ENCODE data around the gene CRAMP1.
"Not testable (repeated sequence)": the region's sequence is repeated elsewhere in the genome, so short reads cannot be mapped to it uniquely, and the experiment has no call there.

The CRAMP1 gene

DNA sequence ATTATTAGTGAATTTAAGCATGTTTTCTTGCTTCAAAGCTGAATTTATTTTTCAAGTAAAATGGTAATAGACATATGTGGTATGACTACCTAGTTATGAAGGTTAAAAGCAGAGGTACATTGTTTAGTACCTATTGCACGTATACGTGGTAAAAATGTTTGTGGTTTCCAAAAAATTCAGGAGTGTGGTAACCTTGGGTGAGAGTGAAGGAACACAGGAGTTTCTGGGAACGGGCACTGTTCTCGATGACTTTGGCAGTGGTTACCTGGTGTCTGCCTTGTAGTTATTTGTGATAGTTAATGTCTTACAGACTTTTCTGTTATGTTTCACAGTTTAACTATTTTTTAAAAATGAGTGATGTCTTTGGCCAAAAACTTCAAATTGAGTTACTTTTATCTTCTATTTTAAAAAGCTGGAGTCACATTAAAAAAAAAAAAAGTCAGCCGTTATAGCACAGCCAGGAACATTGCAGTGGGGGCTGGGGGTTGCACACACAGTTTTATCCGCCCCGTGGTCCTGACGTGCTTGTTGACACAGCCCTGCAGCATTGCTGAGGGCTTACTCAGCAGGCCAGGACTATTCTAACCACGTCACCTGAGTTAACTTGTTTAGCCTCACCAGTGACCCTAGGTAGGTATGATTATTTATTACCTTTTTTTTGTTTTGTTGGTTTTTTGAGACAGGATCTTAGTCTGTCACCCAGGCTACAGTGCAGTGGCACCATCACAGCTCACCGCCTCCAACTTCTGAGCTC is 76.8 kb downstream of the CRAMP1 start:
- no peak for DNase-seq

GRCh38 chr16:1689853-1690252 is 77.7 kb downstream of the CRAMP1 start:
- DNase-seq: no peak

DNA sequence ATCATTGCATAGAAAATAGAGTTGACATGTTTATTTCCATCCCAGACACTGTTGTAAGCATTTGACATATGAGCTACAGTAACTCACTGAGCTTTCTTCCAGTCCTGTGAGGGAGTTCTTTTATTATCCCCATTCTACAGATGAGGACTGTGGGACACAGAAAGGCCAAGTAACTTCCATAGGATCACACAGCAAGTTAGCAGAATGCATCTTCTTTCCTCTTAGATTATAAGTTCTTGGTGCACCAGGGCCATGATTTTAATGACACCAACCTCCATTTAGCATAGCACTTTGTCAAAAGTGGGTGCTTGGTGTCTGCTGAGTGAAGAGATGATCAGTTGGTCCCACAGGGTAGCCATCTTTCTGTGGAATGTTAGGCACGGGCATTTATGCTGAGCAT is 78.7 kb downstream of the CRAMP1 start:
- DNase-seq: no peak

DNA sequence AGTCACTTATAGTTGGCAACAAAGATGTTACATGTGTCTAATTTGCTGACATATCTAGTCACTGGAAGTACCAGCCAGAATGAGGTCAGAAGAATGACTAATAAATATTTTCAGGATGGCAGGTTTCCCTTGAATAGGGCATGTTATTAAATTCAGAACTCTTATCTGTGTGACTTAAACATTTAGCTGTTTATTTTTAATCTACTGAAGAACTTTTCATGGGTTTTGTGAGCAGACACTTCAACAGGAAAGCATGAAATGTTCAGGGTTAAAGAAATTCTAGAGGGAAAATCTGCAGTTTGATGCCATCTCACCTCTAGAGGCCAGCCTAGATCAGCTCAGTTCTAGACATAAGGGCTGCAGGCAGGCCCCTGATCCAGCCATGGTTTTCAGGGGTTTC is 79.1 kb downstream of the CRAMP1 start:
- DNase-seq: no peak

- DNase-seq: no peak
Observed at GRCh38 chr16:1691956-1692355, 79.8 kb downstream of the CRAMP1 start.

GRCh38 chr16:1696863-1697262 is 84.7 kb downstream of the CRAMP1 start:
- DNase-seq: no peak

- DNase-seq: no peak
Observed at GRCh38 chr16:1698680-1699079, 86.5 kb downstream of the CRAMP1 start.

DNA sequence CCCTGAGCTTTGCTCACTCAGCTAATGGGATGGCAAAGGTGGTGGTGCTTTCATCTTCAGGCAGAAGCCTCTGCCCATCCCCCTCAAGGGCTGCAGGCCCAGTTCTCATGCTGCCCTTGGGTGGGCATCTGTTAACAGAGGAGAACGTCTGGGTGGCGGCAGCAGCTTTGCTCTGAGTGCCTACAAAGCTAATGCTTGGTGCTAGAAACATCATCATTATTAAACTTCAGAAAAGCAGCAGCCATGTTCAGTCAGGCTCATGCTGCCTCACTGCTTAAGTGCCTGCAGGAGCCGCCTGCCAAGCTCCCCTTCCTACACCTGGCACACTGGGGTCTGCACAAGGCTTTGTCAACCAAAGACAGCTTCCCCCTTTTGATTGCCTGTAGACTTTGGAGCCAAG is 88.1 kb downstream of the CRAMP1 start:
- DNase-seq: no peak

DNA sequence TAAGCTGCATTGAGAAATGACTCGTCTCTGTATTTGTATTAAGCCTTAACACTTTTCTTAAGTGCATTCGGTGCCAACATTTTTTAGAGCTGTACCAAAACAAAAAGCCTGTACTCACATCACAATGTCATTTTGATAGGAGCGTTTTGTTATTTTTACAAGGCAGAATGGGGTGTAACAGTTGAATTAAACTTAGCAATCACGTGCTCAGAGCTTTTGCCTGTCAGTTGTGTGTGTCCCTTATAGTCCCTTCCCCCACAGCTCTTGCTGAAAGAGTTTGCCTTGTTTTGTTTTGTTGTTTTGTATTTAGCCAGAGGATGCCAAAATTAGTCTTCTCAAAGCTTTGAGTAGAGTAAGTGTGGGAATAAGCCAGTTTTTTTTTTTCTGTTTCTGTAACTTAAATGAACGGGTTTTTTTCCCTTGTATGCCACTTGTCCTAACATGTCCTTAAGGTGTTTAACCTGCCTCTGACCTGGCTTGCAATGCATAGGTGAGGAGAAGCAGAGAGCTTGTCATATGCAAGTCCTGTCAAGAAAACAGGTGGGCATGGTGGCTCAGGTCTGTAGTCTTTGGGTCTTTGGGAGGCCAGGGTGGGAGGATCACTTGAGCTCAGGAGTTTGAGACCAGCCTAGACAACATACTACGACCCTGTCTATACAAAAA is 89.2 kb downstream of the CRAMP1 start:
- no peak for DNase-seq

- not testable (repeated sequence) for DNase-seq
Observed at GRCh38 chr16:1705324-1705687, 93.1 kb downstream of the CRAMP1 start.

- peak; percentile 25 for DNase-seq
Observed at GRCh38 chr16:1705688-1706385, 93.7 kb downstream of the CRAMP1 start, which contains the start of gene MAPK8IP3. Gene MAPK8IP3 (plus strand): TSS chr16:1706195. CDS start chr16:1706340, 145 bp downstream.

- DNase-seq: no peak
Observed at GRCh38 chr16:1706386-1707192, 94.4 kb downstream of the CRAMP1 start.

DNA sequence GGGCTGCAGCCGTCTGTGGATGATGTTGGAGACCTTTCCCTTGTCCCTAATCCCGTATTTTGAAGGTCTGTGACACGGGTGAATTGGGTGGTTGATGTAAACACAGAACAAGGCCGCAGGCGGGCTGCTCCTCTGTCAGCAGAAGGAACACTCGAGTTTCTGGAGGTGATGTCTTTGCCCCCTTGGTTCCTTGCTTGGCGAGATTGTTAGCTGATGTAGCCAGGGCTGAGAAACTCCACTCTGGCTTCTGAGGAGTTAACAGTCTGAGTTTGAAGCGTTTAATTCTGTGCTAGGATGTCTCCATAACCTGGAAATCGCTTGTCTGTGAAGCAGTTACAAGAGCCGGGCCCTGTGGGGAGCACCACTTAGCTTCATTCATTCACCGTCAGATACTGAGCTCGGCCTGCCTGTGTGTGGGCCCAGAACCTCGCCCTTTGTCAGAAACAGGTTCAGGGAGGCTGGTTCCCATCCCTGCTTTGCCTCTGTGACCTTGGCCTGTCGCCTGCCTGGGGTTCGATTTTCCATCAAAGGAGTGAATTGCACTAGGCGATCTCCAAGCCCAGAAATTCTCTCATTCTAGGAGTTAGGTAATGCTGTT is 95.1 kb downstream of the CRAMP1 start:
- no peak for DNase-seq

GRCh38 chr16:1708083-1708767 is 96.1 kb downstream of the CRAMP1 start:
- no peak for DNase-seq

DNA sequence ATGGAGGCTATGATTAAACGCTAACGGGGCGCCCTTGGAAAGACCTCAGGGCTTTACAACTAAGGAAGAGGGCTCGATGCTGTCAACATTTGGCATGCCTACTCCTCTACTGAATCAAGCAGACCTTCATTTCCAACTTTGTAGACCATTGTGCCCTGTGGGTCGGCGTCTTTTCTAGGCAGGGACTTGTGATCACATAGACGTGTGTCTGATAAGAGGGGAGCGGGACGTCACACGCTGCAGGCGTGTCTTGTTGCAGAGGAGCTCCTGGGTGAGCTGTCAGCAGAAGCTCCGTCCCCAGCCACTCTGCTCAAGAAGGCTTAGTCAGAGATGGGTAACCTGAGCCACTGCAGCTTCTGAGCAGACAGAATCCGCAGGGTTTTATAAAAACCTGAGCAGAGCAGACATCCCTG is 96.6 kb downstream of the CRAMP1 start:
- no peak for DNase-seq

DNA sequence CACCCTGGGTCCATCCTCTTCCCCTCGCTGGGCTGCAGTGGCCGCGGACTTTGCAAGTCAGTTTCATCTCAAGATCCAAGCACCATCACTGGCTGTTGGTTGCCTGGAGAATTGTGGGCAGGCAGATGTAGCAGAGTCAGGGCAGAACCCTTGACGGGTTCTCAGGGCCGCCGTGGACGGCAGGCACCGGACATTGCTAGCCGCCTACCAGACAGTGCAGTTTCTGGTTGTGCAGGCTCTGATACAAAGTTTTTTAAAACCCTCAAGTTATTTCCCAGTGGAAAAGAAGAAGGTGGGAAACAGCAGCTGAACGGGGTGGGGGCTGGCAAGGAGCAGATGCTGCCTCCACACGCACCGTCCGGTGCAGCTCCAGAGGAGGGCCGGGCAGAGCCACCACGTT is 97.2 kb downstream of the CRAMP1 start:
- DNase-seq: no peak

DNA sequence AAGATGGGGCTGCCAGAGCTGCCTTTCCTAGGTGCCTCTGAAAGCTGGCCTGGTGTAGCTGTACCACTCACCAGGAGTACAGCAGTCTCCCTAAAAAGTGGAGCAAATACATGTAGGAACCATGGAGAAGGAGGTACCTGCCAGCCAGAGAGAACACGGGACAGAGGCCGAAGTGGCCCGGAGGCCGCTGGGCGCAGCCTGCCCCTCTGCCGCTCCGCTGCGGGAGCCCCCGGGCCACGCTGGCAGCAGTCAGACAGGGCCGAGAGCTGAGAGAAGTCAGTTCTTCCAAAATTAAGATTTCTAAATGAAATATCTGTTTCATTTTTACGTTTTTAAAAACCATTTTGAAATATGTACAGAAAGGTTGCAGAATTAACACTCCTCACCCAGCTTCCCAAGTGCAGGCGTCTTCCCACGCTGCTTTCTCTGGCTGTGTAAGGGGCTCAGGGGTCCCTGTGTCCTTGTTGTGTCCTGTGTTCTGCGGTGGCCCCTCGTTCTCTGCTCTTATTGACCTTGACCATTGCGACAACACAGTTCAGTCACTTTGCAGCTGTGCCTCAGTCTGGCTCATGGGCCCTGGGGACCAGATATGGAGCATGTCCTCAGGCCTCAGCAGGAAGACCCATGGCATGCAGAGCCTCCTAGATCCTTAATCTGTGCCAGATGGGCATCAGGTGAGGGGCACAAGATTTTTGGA is 98.8 kb downstream of the CRAMP1 start:
- DNase-seq: no peak

GRCh38 chr16:1712791-1713261 is 100.7 kb downstream of the CRAMP1 start:
- no peak for DNase-seq

- DNase-seq: no peak
Observed at GRCh38 chr16:1713331-1713730, 101.2 kb downstream of the CRAMP1 start.

DNA sequence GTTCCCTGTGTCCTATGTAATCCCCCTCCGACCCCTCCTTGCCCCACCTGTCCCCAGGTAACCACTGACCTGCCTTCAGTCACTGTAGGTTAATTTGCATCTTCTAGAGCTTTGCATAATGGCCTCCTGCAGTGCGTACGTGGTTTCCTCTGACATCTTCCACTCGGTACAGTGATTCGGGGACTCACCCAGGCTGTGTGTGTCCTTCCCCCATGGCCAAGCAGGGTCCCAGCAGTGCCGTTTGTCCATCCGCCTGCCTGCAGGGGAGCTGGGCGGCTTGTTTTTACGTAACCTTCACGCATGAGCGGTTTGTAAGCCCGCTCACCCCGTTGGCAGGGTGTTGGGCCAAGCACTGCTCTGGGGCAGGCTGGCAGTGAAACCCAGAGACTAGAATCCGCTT is 101.8 kb downstream of the CRAMP1 start:
- no peak for DNase-seq

DNA sequence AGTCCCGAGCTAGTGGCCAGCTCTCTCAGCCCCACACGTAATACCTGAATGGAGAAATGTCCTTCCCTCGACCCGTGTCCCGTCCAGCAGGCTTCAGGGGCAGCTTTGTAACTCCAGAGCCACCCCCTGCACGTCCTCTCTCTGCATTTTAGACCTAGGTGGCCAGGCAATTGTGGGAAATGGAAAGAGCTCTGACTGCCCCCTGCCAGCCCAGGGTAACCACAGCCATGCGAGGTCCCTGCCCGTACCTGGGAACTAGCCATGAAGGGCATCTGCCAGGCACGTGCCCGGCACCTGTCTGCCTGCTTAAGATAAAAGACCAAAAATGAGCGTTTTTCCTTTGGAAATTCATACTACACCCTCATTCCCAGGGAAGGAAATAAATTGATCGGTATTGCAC is 103.1 kb downstream of the CRAMP1 start:
- no peak for DNase-seq

Data from NCI-H2081 treated with DMSO at 0.1 percent for 48 hours (cell line).